Ramos (cell line): Measurements from ENCODE around the gene ROMO1.

Experiments
- in situ Hi-C: fragments of 300-500 bp; cut with MboI; formaldehyde crosslinking; loops from one replicate; pipeline ENCODE4 v1.14.3; 2022; ENCODE audit warnings: low sequenced_read_pairs; ENCODE audit not compliant: unreplicated experiment

The ROMO1 gene

DNA sequence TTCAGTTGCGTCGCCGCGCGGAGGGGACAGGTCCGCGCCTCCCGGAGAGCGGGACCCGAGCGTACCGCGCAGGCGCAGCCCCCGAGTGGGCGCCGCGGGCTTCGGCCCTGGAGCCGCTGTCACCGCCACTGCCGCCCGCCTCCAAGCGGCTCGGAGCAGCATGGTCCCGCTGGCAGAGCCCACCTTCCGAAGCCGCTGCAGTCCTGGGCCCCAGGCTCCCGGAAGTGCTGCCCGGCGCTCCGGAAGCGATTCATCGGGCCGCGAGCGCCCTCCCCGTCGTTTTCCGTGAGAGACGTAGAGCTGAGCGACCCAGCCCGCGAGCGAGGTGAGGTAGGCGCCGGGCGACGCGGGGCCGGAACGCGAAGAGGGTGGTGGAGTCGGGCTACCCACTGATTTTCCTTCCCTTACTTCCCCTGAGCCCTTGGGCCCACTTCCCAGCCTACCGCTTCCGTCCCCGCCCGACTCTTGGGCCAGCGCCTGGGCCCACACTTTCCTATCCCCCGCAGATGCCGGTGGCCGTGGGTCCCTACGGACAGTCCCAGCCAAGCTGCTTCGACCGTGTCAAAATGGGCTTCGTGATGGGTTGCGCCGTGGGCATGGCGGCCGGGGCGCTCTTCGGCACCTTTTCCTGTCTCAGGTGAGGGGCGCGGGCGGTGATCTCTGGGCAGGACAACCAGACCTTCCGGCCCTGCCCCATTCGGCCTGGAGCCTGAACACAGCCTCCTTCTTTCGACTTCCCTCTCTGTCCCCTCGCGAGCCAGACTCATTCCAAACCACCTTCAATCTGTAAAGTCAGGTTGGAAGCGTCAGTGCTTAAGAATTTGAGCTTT, at the start of gene ROMO1, which contains the start of gene NFS1:
Gene ROMO1 (plus strand): TSS at position 279 of the 830 bp plus-strand sequence. CDS start 228 bp downstream, at position 507.
Gene NFS1 (minus strand): TSS at position 226 of the 830 bp plus-strand sequence. CDS start 64 bp downstream, at position 162.
- in situ Hi-C loops, result no loop called here

- in situ Hi-C loops, result no loop called here
Measured at GRCh38 chr20:35650632-35651031, 48.6 kb upstream of the ROMO1 start.

DNA sequence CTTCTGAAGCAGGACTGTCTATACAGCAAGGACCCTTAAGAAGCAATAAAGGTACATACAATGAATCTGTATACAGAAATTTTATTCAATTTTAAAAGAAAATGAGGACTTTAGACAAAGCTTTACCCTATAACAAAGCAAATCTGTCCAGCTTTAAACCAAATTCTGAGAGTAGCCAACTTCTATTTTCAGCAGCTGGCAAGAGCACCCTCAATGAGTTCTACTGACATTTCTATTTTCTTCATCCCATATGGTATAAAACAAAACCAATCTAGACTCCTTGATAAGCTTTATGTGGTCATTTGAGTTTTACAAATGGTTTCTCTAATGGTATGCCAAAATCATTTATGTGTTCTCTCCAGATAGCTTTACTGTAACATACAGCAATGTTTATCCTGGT, 47.2 kb upstream of the ROMO1 start:
- in situ Hi-C loops, result no loop called here

DNA sequence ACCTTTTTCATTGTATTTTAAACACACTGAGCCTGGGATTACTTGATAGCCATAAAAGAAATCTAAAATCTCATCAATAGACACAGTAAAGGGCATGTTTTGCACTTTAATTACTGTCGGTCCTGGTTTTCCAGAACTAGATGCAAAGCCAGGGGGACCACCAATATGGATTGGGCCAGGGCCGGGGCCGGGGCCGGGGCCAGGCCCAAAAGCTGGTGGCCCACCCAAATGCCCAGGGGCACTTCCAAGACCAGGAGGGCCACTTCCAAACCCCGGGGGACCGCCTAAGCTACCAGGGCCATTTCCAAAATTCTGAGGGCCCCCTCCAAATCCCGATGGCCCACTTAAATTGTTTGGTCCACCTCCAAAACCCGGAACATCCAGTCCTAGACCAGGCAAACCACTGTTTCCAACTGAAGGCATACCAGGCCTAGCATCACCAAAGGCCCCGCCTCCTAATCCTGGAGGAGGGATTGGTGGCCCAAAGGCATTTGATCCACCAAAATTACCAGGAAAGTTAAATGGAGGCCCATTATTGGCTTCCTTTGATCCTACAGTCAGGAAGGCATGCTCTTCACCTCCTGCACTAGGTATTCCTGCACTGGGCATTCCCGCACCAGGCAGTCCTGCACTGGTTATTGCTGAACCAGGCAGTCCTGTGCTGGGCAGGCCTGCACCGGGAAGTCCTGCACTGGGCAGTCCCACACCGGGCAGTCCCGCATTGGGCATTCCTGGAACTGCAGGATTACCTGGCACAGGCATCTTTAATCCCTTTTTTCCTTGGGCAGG, 46.4 kb upstream of the ROMO1 start:
- in situ Hi-C loops, result no loop called here

- in situ Hi-C loops, result no loop called here
Measured at GRCh38 chr20:35653430-35653734, 45.8 kb upstream of the ROMO1 start.

GRCh38 chr20:35653893-35654292, 45.3 kb upstream of the ROMO1 start:
- in situ Hi-C loops, result no loop called here

DNA sequence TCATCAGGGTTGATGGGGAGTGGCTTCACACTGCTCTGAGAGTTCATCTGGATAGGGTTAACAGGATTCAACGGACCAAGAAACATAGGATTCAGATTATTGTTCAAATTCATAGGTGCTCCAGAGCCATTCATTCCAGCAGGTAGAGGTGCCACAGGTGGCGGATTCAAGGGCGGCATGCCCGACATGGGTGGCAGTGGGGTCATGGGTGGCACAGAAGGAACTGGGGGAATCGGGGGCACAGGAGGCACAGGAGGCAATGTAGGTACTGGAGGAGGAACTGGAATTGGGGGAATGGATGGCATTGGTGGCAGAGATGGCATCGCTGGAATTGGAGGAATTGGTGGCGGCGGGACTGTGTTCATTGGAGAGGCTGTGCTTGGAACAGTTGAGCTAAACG, 44.8 kb upstream of the ROMO1 start:
- in situ Hi-C loops, result no loop called here

DNA sequence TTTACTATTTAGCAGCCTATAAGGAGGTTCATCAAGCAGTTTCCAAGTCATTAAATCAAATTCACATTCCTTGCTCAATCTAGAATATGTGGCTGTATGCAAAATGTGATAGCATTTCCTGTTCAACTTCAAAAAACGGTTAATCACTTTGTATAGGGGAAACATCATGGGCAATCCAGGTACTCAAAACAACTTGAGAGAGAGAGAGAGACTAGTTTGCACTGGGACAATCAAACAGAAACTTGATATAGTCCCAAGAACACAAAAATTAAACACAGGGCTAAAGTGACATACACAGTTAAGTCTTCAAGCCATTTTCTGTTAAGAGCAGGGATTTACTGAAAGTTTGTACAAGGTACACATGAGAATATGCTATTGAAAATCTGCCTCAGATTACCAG, 41.9 kb upstream of the ROMO1 start:
- in situ Hi-C loops, result no loop called here

DNA sequence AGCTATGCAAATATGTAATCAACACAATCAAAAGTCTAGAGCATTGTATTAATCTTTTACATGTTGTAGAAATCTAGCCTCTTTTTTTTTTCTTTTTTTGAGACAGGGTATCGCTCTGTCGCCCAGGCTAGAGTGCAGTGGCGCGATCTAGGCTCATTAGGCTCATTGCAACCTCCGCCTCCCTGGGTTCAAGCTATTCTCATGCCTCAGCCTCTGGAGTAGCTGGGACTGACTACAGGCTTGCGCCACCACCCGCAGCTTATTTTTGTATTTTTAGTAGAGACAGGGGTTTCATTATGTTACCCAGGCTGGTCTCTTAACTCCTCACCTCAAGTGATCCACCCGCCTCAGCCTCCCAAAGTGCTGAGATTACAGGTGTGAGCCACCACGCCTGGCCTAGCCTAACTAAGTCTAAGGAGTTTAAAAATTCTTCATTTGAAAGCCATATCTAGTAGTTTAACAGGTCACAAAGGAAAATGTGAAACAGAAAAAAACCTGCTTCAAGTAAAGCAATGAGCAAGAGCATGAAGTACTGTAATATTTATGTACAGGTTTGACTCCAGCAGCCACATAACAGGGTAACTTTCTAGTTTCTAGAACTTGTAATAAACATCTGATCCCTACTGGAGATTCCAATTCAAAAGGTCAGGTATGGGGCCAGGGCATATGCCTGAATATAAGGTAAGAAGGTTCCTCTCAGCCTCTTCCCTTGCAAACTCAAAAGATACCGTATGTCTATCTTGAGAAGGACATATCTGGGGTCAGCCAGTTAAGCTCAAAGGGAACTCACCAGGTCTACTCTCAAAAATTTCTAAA, 38.9 kb upstream of the ROMO1 start:
- in situ Hi-C loops, result no loop called here

- in situ Hi-C loops, result no loop called here
Measured at GRCh38 chr20:35661053-35661452, 38.2 kb upstream of the ROMO1 start.

GRCh38 chr20:35661908-35662307, 37.3 kb upstream of the ROMO1 start:
- in situ Hi-C loops, result no loop called here

DNA sequence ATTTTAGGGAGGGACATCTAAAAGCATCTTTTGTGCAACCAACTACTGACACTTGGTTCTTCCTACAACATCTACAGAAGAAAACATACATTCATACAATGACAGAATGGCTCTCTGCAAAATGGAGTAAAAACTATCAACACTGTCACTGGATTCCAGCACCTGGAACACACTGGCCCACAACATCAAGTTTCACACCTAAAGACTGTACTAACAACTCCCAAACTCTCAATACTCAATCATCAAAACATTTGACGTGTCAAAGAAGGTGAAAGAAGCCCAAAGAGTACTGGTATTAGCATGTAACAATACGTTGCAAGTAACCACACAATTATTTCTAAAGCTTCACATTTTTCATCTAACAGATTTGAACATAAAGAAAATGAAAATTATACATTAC, 36.7 kb upstream of the ROMO1 start:
- in situ Hi-C loops, result no loop called here

- in situ Hi-C loops, result no loop called here
Measured at GRCh38 chr20:35663516-35664465, 35.4 kb upstream of the ROMO1 start.

DNA sequence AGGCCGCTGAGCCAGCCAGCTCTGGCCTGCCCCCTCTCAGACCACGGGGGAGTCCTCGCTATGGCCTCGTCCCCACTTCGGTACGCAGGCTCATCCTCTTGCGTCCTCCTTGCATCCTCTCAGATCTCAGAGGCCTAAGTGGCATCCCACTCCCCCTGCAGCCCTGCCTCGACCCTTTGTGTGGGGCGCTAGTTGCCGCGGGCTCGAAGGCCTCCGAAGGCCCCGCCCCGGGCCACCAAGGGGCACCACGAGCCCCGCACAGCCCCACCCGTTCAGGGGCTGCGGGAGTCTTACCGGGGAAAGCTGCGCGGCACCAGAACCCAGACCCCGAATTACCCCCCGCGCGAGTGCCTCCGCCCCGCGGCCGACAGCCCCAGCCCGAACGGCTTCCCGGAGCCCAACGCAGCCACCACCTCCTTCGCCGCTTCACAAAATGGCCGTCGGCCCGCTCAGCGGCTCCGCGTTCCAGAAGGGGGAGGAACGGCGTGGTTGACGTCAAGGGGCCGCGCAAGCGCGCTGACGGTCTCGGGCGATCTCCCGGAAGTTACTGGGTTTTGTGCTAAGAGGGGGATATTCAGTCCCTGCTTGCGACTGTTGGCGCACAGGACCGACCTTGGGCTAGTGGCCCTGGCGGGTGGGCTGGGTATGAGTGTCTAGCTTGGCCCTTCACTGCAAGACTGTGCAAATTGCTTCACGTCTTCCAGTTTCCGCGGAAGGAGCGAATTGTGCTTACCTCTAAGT, 34.6 kb upstream of the ROMO1 start, which contains the start of the genes CPNE1 and RBM12:
Gene CPNE1 (minus strand): TSS at position 435 of the 741 bp plus-strand sequence. CDS start 31,977 bp downstream, outside the sequence.
Gene RBM12 (minus strand): TSS at position 435 of the 741 bp plus-strand sequence. CDS start 9,578 bp downstream, outside the sequence.
- in situ Hi-C loops, result no loop called here

- in situ Hi-C loops, result no loop called here
Measured at GRCh38 chr20:35665949-35666288, 33.3 kb upstream of the ROMO1 start.

- in situ Hi-C loops, result no loop called here
Measured at GRCh38 chr20:35669221-35669620, 30.0 kb upstream of the ROMO1 start.

GRCh38 chr20:35669681-35670080, 29.5 kb upstream of the ROMO1 start:
- in situ Hi-C loops, result no loop called here

- in situ Hi-C loops, result no loop called here
Measured at GRCh38 chr20:35673884-35674283, 25.3 kb upstream of the ROMO1 start.

GRCh38 chr20:35674921-35675320, 24.3 kb upstream of the ROMO1 start:
- in situ Hi-C loops, result no loop called here
